Measurements from ENCODE around the gene MEI4. TPM values are rescaled to one million over a fixed set of nuclear protein-coding genes. Genes with fewer than 3 reads are reported as not detected.

The MEI4 gene
- total RNA-seq, 1 donor from 2014 or later, result not detected

- no peak for TF ChIP-seq POLR2A (IDR thresholded peaks at IDR 0.05)
- no peak for TF ChIP-seq CTCF (IDR thresholded peaks at IDR 0.05)
- no peak for TF ChIP-seq POLR2AphosphoS5 (IDR thresholded peaks at IDR 0.05; ENCODE audit: insufficient read depth in 1 of 2, low read depth in 1 of 2)
- Histone ChIP-seq H3K36me3 (no peaks in the 10 kb centered on the region), H3K4me3 (no peak overlapping the region), H3K27me3 (no peaks in the 10 kb centered on the region), H3K27ac (no peak overlapping the region), H3K4me1 (no peaks in the 10 kb centered on the region), H3K9me3 (no peaks in the 10 kb centered on the region)
- no peak for DNase-seq (ENCODE audit: extremely low spot score in 2 of 2)
- intact Hi-C loops (cut with DNase I), result no loop called here
Measured at GRCh38 chr6:77883851-77884250, 231.0 kb downstream of the MEI4 start.

- H3K27me3 ChIP-seq, result no peaks in the 10 kb centered on the region
- no peak overlapping the region for H3K4me3 ChIP-seq
- no peaks in the 10 kb centered on the region for H3K4me1 ChIP-seq
- H3K36me3 ChIP-seq, result no peaks in the 10 kb centered on the region
- no peaks in the 10 kb centered on the region for H3K9me3 ChIP-seq
- TF ChIP-seq POLR2AphosphoS5 (IDR thresholded peaks at IDR 0.05; ENCODE audit: insufficient read depth in 1 of 2, low read depth in 1 of 2) (no peak), CTCF (IDR thresholded peaks at IDR 0.05) (no peak), POLR2A (IDR thresholded peaks at IDR 0.05) (no peak)
- no peak for DNase-seq (ENCODE audit: extremely low spot score in 2 of 2)
- intact Hi-C loops (cut with DNase I), result no loop called here
- H3K27ac ChIP-seq, result no peak overlapping the region
Measured at GRCh38 chr6:77893391-77893790, 240.6 kb downstream of the MEI4 start.

GRCh38 chr6:77906070-77906469 lies 253.2 kb downstream of the MEI4 start:
- TF ChIP-seq CTCF (IDR thresholded peaks at IDR 0.05), result no peak
- H3K4me1 ChIP-seq, result no peaks in the 10 kb centered on the region
- H3K27me3 ChIP-seq, result no peaks in the 10 kb centered on the region
- no peak for DNase-seq (ENCODE audit: extremely low spot score in 2 of 2)
- H3K9me3 ChIP-seq, result no peaks in the 10 kb centered on the region
- H3K4me3 ChIP-seq, result no peak overlapping the region
- no peaks in the 10 kb centered on the region for H3K36me3 ChIP-seq
- intact Hi-C loops (cut with DNase I), result no loop called here
- no peak overlapping the region for H3K27ac ChIP-seq

- Histone ChIP-seq H3K27ac (no peak overlapping the region), H3K9me3 (no peaks in the 10 kb centered on the region), H3K4me3 (no peak overlapping the region), H3K36me3 (no peaks in the 10 kb centered on the region), H3K4me1 (no peaks in the 10 kb centered on the region), H3K27me3 (no peaks in the 10 kb centered on the region)
- DNase-seq (ENCODE audit: extremely low spot score in 2 of 2), result no peak
- intact Hi-C loops (cut with DNase I), result no loop called here
- TF ChIP-seq POLR2AphosphoS5 (IDR thresholded peaks at IDR 0.05; ENCODE audit: insufficient read depth in 1 of 2, low read depth in 1 of 2), result no peak
- no peak for TF ChIP-seq CTCF (IDR thresholded peaks at IDR 0.05)
- TF ChIP-seq POLR2A (IDR thresholded peaks at IDR 0.05), result no peak
Measured at GRCh38 chr6:77910826-77911225, 258.0 kb downstream of the MEI4 start.

- no peak overlapping the region for H3K4me3 ChIP-seq
- intact Hi-C loops (cut with DNase I), result no loop called here
Measured at GRCh38 chr6:77926198-77926751, 273.4 kb downstream of the MEI4 start.

More at GRCh38 chr6:77926198-77926751, 273.4 kb downstream of the MEI4 start:
- H3K4me1 ChIP-seq, result no peaks in the 10 kb centered on the region
- H3K36me3 ChIP-seq, result no peaks in the 10 kb centered on the region
- H3K27ac ChIP-seq, result no peak overlapping the region
- DNase-seq (ENCODE audit: extremely low spot score in 2 of 2), result no peak
- TF ChIP-seq POLR2A (IDR thresholded peaks at IDR 0.05), result no peak
- no peak for TF ChIP-seq CTCF (IDR thresholded peaks at IDR 0.05)
- no peak for TF ChIP-seq POLR2AphosphoS5 (IDR thresholded peaks at IDR 0.05; ENCODE audit: insufficient read depth in 1 of 2, low read depth in 1 of 2)
- no peaks in the 10 kb centered on the region for H3K27me3 ChIP-seq
- H3K9me3 ChIP-seq, result no peaks in the 10 kb centered on the region
